GM12801 (cell line): ENCODE measurements around the gene EMC10.

Experiments
- TF ChIP-seq, protein P1 (sequence below): IDR thresholded peaks from one replicate; pipeline ENCODE4 v1.5.1; 2011; ENCODE audit warnings: control low read depth; ENCODE audit not compliant: insufficient read length; ENCODE audit errors: extremely low read depth

EMC10 gene

DNA sequence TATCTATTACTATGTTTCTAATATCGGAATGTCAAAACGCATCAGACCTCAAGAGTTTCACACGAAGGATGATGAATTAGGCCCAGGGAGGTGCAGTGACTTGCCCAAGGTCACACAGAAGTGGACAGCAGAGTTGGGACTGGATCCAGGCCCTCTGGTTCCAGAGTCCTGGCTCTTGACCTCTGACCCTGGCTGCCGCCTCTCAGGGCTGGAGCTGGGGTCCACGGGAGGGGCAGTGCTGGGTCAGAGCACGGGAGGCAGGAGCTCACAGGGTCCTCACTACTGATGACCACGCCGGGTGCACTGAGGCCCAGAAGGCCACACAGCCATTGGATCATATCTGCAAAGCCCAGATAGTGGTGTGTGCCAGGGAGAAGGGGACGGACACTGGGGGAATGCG lies 46.6 kb downstream of the EMC10 start:
- TF ChIP-seq, protein P1, sequence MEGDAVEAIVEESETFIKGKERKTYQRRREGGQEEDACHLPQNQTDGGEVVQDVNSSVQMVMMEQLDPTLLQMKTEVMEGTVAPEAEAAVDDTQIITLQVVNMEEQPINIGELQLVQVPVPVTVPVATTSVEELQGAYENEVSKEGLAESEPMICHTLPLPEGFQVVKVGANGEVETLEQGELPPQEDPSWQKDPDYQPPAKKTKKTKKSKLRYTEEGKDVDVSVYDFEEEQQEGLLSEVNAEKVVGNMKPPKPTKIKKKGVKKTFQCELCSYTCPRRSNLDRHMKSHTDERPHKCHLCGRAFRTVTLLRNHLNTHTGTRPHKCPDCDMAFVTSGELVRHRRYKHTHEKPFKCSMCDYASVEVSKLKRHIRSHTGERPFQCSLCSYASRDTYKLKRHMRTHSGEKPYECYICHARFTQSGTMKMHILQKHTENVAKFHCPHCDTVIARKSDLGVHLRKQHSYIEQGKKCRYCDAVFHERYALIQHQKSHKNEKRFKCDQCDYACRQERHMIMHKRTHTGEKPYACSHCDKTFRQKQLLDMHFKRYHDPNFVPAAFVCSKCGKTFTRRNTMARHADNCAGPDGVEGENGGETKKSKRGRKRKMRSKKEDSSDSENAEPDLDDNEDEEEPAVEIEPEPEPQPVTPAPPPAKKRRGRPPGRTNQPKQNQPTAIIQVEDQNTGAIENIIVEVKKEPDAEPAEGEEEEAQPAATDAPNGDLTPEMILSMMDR, result no peak

DNA sequence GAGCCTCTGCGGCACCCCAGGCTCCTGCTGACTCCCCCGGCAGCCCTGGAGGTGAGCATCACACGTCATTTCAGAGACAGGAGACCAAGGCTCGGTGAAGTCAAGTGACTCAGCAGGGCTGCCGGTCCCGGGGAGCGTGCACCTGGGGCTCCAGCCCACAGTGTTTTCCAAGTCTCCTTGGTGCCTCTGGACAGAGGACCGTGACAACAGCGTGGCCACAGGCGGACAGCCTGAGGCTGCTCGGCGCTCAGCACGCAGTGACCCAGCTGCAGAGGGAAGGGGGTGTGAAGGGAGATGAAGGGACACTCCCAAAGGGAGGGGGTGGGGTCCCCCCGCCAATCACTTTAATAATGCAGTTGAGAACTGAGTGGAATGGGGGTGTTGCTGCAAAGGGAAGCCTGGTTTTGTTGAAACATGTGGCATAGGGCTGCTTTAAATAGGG lies 54.9 kb downstream of the EMC10 start:
- TF ChIP-seq, protein P1, result no peak

DNA sequence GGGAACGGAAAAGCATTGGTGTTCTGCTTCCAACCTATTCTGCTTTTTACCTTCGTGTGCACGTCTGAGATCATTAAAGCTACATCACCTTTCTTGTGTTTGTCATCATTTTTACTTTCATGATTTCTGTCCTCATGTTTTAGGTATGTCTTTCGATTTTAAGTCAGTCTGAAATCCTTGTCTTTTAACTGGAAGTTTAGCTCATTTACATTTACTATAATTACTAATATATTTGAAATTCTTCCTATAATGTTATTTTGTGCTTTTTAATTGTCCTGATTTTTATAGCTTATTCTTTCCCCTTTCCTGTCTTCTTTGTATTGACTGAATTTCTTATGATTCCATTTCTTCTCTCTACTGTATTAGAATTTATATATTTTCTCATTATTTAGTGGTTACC lies 56.6 kb downstream of the EMC10 start:
- TF ChIP-seq, protein P1, result no peak

DNA sequence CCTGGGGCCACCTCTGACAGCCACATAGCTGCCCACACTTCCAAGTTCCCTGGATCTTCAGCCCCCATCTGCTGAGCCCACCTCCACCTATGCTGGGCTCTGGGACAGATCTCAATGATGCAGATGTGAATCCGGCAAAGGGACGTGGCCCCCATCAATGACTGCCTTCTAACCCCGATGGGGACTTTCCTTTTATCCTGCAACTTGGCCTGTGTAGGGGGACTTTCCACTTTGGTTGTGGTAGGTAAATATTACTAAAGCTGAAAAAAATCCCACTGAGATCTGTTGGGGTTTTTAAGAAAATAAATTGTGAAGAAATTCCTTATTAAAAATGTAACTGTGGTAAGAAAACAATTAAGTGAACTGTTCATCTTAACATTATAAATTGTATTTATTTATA lies 58.2 kb downstream of the EMC10 start:
- TF ChIP-seq, protein P1, result no peak

DNA sequence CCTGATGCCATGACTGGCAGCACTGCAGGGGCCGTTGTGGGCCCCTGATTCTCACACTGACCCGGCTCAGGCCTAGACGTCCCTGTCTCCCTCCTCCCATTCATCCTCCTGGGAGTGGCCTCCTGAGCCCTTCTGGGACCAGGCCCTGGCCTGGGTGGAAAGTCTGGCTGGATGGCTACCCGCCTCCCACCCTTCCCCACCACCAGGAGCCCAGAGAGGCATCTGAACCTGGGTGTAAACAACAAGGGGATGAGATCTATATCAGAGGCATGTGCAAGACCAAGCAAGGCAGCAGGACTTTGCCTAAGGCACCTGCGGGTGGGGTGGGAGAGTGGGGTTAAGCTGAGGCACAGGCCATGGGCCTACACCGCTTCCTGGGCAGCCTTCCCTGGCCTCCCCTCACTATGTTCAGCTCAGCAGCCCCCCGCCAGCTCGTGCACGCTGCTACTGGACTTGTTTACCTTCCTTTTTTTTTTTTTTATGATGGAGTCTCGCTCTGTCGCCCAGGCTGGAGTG lies 59.4 kb downstream of the EMC10 start:
- TF ChIP-seq, protein P1, result no peak

DNA sequence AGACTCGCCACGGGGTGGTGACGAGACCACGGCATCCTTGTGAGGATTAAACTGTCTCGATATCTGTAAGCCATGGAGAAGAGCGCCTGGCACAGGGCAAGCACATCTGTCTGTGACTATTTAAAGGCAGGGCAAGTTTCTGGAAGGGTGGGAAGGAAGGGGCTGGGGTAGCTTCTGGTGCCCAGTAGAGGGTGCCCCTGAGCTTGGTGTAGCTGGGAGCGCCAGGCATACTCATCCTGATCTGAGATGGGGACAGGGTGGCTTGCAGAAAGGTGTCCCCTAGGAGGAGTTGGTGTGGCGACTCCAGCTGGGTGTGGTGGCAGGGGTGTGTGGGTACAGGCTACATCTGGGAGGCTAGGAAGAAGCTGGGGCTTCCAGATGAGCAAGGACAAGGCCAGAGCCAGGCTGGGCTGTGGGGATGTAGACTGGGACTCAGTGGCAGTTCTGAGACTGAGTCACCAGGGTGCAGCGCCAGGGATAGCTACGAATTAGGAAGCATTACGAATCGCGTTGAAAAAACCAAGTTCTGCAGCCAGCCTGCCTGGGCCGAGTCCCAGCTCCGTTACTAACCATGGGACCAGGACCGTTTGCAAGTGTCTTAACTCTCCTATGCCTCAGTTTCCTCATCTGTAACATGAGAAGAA lies 60.5 kb downstream of the EMC10 start:
- TF ChIP-seq, protein P1, result no peak

DNA sequence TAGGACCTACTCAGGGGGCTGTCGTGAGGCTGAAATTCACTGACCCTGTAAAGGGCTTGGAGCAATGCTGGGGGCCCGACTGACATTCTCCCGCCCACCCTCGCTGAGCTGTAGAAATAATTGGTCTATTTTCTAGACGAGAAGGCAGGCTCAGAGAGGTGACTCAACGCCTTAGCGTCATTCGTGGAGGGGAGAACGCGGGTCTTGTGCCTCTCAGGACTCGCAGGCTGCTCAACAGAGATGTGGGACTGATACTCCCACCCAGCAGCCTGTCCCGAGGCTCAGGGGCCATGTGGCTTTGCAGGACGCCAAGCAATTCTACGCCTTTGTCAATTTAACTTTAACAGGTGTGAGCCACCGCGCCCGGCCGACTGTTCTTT lies 61.0 kb downstream of the EMC10 start:
- TF ChIP-seq, protein P1, result no peak
